Measurements from ENCODE around the gene UBAC2.

Gene UBAC2

DNA sequence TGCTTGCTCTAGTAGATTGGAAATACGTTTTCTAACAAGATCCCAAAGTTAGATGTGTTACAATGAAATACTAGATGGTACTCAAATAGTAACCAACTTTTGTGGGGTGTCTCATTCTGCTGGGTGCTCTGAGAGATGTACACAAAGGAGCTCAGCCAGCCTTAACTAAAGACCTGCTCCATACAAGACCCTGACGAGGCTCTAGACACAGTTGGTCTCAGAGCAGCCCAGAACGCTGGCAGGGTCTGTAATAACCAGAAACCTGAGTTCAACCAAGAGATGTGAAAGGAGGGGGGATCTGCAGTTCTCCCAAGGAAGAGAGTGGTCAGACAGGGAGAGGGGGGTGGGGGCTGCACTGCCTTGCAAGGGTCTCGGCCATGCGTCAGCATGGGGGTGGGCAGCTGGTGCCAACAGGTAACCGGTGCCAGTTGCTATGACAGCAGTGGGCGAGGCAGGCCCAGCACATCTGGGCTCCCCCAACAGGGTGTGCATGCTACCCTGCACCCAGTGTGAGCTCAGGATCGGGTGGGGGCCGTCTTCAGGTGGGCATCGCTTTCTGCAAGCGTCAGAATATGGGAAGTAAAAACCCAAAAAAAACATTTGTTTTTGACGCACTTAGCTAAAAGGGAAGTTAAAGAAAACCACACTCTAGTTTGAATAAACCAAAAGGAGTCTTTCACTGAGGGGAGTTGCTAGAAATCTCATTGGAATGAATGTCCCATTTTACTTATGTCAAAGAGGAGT, 174.5 kb downstream of the UBAC2 start:
- H3K9me3 ChIP-seq (ENCODE audit: insufficient read depth, low read length, severe bottlenecking): no peaks in the 10 kb centered on the region
- no peaks in the 10 kb centered on the region for H3K27me3 ChIP-seq (ENCODE audit: insufficient read depth, low read length, poor library complexity)
- H3K36me3 ChIP-seq (ENCODE audit: insufficient read depth, low read length): peaks cover 51% of the 10 kb centered on the region
- no peak overlapping the region for H3K4me2 ChIP-seq (ENCODE audit: insufficient read depth, low read length)
- H3K9ac ChIP-seq (ENCODE audit: low read depth, low read length): no peak overlapping the region
- no peaks in the 10 kb centered on the region for H3K79me2 ChIP-seq (ENCODE audit: insufficient read depth, low read length)
- TF ChIP-seq, protein P1, sequence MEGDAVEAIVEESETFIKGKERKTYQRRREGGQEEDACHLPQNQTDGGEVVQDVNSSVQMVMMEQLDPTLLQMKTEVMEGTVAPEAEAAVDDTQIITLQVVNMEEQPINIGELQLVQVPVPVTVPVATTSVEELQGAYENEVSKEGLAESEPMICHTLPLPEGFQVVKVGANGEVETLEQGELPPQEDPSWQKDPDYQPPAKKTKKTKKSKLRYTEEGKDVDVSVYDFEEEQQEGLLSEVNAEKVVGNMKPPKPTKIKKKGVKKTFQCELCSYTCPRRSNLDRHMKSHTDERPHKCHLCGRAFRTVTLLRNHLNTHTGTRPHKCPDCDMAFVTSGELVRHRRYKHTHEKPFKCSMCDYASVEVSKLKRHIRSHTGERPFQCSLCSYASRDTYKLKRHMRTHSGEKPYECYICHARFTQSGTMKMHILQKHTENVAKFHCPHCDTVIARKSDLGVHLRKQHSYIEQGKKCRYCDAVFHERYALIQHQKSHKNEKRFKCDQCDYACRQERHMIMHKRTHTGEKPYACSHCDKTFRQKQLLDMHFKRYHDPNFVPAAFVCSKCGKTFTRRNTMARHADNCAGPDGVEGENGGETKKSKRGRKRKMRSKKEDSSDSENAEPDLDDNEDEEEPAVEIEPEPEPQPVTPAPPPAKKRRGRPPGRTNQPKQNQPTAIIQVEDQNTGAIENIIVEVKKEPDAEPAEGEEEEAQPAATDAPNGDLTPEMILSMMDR (IDR thresholded peaks at IDR 0.05; ENCODE audit: borderline replicate concordance, extremely low read depth, low read length, poor library complexity, severe bottlenecking): no peak
- no peak for TF ChIP-seq EZH2 (IDR thresholded peaks at IDR 0.05; ENCODE audit: borderline replicate concordance, low read depth, low read length, severe bottlenecking)
- H3K4me3 ChIP-seq (ENCODE audit: low read depth in 1 of 2, low read length in 2 of 2): no peak overlapping the region
- no peak for ATAC-seq (ENCODE audit: insufficient read depth, low read depth)
- H4K20me1 ChIP-seq (ENCODE audit: insufficient read depth, low read length): no peaks in the 10 kb centered on the region
- H2AFZ ChIP-seq (ENCODE audit: low read depth, low read length): no peak overlapping the region
- DNase-seq: no peak
- H3K27ac ChIP-seq (ENCODE audit: low read length): no peak overlapping the region; the same call in 1 of the 2 replicates
- H3K4me1 ChIP-seq (ENCODE audit: insufficient read depth, low read length): peaks cover 14% of the 10 kb centered on the region

DNA sequence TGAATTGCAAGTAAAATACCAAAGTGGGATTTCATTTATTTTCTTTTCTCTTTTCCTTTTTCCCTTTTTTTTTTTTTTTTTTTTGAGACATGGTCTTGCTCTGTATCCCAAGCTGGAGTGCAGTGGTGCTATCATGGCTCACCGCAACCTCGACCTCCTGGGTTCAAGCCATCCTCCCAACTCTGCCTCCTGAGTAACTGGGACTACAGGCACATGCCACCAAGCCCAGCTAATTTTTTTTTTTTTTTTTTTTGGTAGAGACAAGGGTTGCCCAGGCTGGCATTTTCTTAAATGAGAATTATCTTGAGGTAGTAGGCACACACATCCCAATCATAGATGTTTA, 175.1 kb downstream of the UBAC2 start:
- Histone ChIP-seq H3K9me3 (ENCODE audit: insufficient read depth, low read length, severe bottlenecking) (no peaks in the 10 kb centered on the region), H3K4me3 (ENCODE audit: low read depth in 1 of 2, low read length in 2 of 2) (no peak overlapping the region)
- no peak for ATAC-seq (ENCODE audit: insufficient read depth, low read depth)

GRCh38 chr13:99376132-99376531, 175.5 kb downstream of the UBAC2 start:
- no peak overlapping the region for H3K4me3 ChIP-seq (ENCODE audit: low read depth in 1 of 2, low read length in 2 of 2)
- DNase-seq: no peak
- H3K27me3 ChIP-seq (ENCODE audit: insufficient read depth, low read length, poor library complexity): no peaks in the 10 kb centered on the region
- H3K36me3 ChIP-seq (ENCODE audit: insufficient read depth, low read length): peaks cover 55% of the 10 kb centered on the region
- no peak overlapping the region for H3K9ac ChIP-seq (ENCODE audit: low read depth, low read length)
- no peak overlapping the region for H3K4me2 ChIP-seq (ENCODE audit: insufficient read depth, low read length)
- no peaks in the 10 kb centered on the region for H3K9me3 ChIP-seq (ENCODE audit: insufficient read depth, low read length, severe bottlenecking)
- ATAC-seq (ENCODE audit: insufficient read depth, low read depth): no peak
- H3K27ac ChIP-seq (ENCODE audit: low read length): no peak overlapping the region
- no peaks in the 10 kb centered on the region for H3K79me2 ChIP-seq (ENCODE audit: insufficient read depth, low read length)
- TF ChIP-seq EZH2 (IDR thresholded peaks at IDR 0.05; ENCODE audit: borderline replicate concordance, low read depth, low read length, severe bottlenecking): no peak
- TF ChIP-seq, protein P1 (IDR thresholded peaks at IDR 0.05; ENCODE audit: borderline replicate concordance, extremely low read depth, low read length, poor library complexity, severe bottlenecking): no peak
- no peak overlapping the region for H2AFZ ChIP-seq (ENCODE audit: low read depth, low read length)
- no peaks in the 10 kb centered on the region for H4K20me1 ChIP-seq (ENCODE audit: insufficient read depth, low read length)
- peaks cover 14% of the 10 kb centered on the region for H3K4me1 ChIP-seq (ENCODE audit: insufficient read depth, low read length)

More for the DNA sequence above, 175.1 kb downstream of the UBAC2 start:
- no peak for TF ChIP-seq EZH2 (IDR thresholded peaks at IDR 0.05; ENCODE audit: borderline replicate concordance, low read depth, low read length, severe bottlenecking)
- TF ChIP-seq, protein P1 (IDR thresholded peaks at IDR 0.05; ENCODE audit: borderline replicate concordance, extremely low read depth, low read length, poor library complexity, severe bottlenecking): no peak
- no peak overlapping the region for H3K9ac ChIP-seq (ENCODE audit: low read depth, low read length)
- H3K4me2 ChIP-seq (ENCODE audit: insufficient read depth, low read length): no peak overlapping the region
- H3K79me2 ChIP-seq (ENCODE audit: insufficient read depth, low read length): no peaks in the 10 kb centered on the region
- peaks cover 14% of the 10 kb centered on the region for H3K4me1 ChIP-seq (ENCODE audit: insufficient read depth, low read length)
- DNase-seq: no peak
- no peak overlapping the region for H2AFZ ChIP-seq (ENCODE audit: low read depth, low read length)
- H3K27me3 ChIP-seq (ENCODE audit: insufficient read depth, low read length, poor library complexity): no peaks in the 10 kb centered on the region
- H3K27ac ChIP-seq (ENCODE audit: low read length): no peak overlapping the region
- peaks cover 51% of the 10 kb centered on the region for H3K36me3 ChIP-seq (ENCODE audit: insufficient read depth, low read length)
- no peaks in the 10 kb centered on the region for H4K20me1 ChIP-seq (ENCODE audit: insufficient read depth, low read length)

Data from DND-41 (cell line).